ENCODE measurements around the gene CUX1.
"Not testable (repeated sequence)": the region's sequence is repeated elsewhere in the genome, so short reads cannot be mapped to it uniquely, and the experiment has no call there.

Gene CUX1

GRCh38 chr7:101978683-101979082 is 161.3 kb downstream of the CUX1 start:
- DNase-seq (ENCODE audit: insufficient read length) (no peak), FAIRE-seq (no peak)
- no peak for TF ChIP-seq TAF1 (IDR thresholded peaks at IDR 0.05; ENCODE audit: borderline replicate concordance, low read depth, low read length)
- TF ChIP-seq POLR2A (IDR thresholded peaks at IDR 0.05; ENCODE audit: low read depth, low read length) = no peak
- no peak for TF ChIP-seq POLR2AphosphoS5 (IDR thresholded peaks at IDR 0.05; ENCODE audit: low read depth, low read length)

GRCh38 chr7:101983147-101983811 is 165.9 kb downstream of the CUX1 start:
- TF ChIP-seq POLR2AphosphoS5 (IDR thresholded peaks at IDR 0.05; ENCODE audit: low read depth, low read length) (no peak), TAF1 (IDR thresholded peaks at IDR 0.05; ENCODE audit: borderline replicate concordance, low read depth, low read length) (no peak), POLR2A (IDR thresholded peaks at IDR 0.05; ENCODE audit: low read depth, low read length) (no peak)
- FAIRE-seq (no peak), DNase-seq (ENCODE audit: insufficient read length) (no peak)

- no peak for TF ChIP-seq TAF1 (IDR thresholded peaks at IDR 0.05; ENCODE audit: borderline replicate concordance, low read depth, low read length)
- no peak for TF ChIP-seq POLR2AphosphoS5 (IDR thresholded peaks at IDR 0.05; ENCODE audit: low read depth, low read length)
- TF ChIP-seq POLR2A (IDR thresholded peaks at IDR 0.05; ENCODE audit: low read depth, low read length) = no peak
- FAIRE-seq (no peak), DNase-seq (ENCODE audit: insufficient read length) (no peak)
Measured at GRCh38 chr7:101984133-101984879, 166.9 kb downstream of the CUX1 start.

GRCh38 chr7:101985057-101985902 is 167.9 kb downstream of the CUX1 start:
- FAIRE-seq = peak; percentile 76
- TF ChIP-seq POLR2A (IDR thresholded peaks at IDR 0.05; ENCODE audit: low read depth, low read length) (no peak), TAF1 (IDR thresholded peaks at IDR 0.05; ENCODE audit: borderline replicate concordance, low read depth, low read length) (no peak), POLR2AphosphoS5 (IDR thresholded peaks at IDR 0.05; ENCODE audit: low read depth, low read length) (no peak)
- no peak for DNase-seq (ENCODE audit: insufficient read length)

GRCh38 chr7:101985903-101986734 is 168.7 kb downstream of the CUX1 start:
- no peak for TF ChIP-seq POLR2A (IDR thresholded peaks at IDR 0.05; ENCODE audit: low read depth, low read length)
- no peak for TF ChIP-seq POLR2AphosphoS5 (IDR thresholded peaks at IDR 0.05; ENCODE audit: low read depth, low read length)
- no peak for TF ChIP-seq TAF1 (IDR thresholded peaks at IDR 0.05; ENCODE audit: borderline replicate concordance, low read depth, low read length)
- DNase-seq (ENCODE audit: insufficient read length) = no peak
- no peak for FAIRE-seq

GRCh38 chr7:101987494-101987893 is 170.1 kb downstream of the CUX1 start:
- FAIRE-seq (no peak), DNase-seq (ENCODE audit: insufficient read length) (no peak)
- TF ChIP-seq POLR2A (IDR thresholded peaks at IDR 0.05; ENCODE audit: low read depth, low read length) (no peak), TAF1 (IDR thresholded peaks at IDR 0.05; ENCODE audit: borderline replicate concordance, low read depth, low read length) (no peak), POLR2AphosphoS5 (IDR thresholded peaks at IDR 0.05; ENCODE audit: low read depth, low read length) (no peak)

GRCh38 chr7:101988060-101988459 is 170.6 kb downstream of the CUX1 start:
- DNase-seq (ENCODE audit: insufficient read length); FAIRE-seq: not testable (repeated sequence)

- TF ChIP-seq POLR2A (IDR thresholded peaks at IDR 0.05; ENCODE audit: low read depth, low read length) = no peak
- TF ChIP-seq TAF1 (IDR thresholded peaks at IDR 0.05; ENCODE audit: borderline replicate concordance, low read depth, low read length) = no peak
- no peak for TF ChIP-seq POLR2AphosphoS5 (IDR thresholded peaks at IDR 0.05; ENCODE audit: low read depth, low read length)
- FAIRE-seq (peak; percentile 24), DNase-seq (ENCODE audit: insufficient read length) (no peak)
Measured at GRCh38 chr7:101988513-101988912, 171.1 kb downstream of the CUX1 start.

GRCh38 chr7:101989101-101989500 is 171.7 kb downstream of the CUX1 start:
- FAIRE-seq = no peak
- DNase-seq (ENCODE audit: insufficient read length) = no peak
- no peak for TF ChIP-seq POLR2AphosphoS5 (IDR thresholded peaks at IDR 0.05; ENCODE audit: low read depth, low read length)
- TF ChIP-seq TAF1 (IDR thresholded peaks at IDR 0.05; ENCODE audit: borderline replicate concordance, low read depth, low read length) = no peak
- no peak for TF ChIP-seq POLR2A (IDR thresholded peaks at IDR 0.05; ENCODE audit: low read depth, low read length)

- peak; percentile 60 for DNase-seq (ENCODE audit: insufficient read length)
- TF ChIP-seq TAF1 (IDR thresholded peaks at IDR 0.05; ENCODE audit: borderline replicate concordance, low read depth, low read length) (no peak), POLR2A (IDR thresholded peaks at IDR 0.05; ENCODE audit: low read depth, low read length) (no peak)
- FAIRE-seq = peak; percentile 85
Measured at GRCh38 chr7:101990811-101991418, 173.5 kb downstream of the CUX1 start.

All from GM12892 (cell line).